Peyer's patch (tissue), 4 donors: ENCODE measurements around the gene TRPV4. TPM values are rescaled to one million over a fixed set of nuclear protein-coding genes. Genes with fewer than 3 reads are reported as not detected.
A peak's percentile ranks its signal among the peaks of the same experiment; 100 is the strongest.

Source experiments
- DNase-seq, 3 donors: peaks; one replicate each; pipeline ENCODE4 v3.0.0-alpha.2; 2017 to 2019
- H3K27ac ChIP-seq, 4 donors: fragments of 200-600 bp; sonication (generic); one replicate each; pipeline ENCODE4 v1.5.1; 2016 to 2019
- H3K27me3 ChIP-seq, 2 donors: fragments of 200-600 bp; sonication (generic); one replicate each; pipeline ENCODE4 v1.5.1; 2019
- H3K36me3 ChIP-seq, 3 donors: fragments of 200-600 bp; sonication (generic); one replicate each; pipeline ENCODE4 v1.5.1; 2016 to 2019
- H3K4me1 ChIP-seq, 4 donors: fragments of 200-600 bp; sonication (generic); one replicate each; pipeline ENCODE4 v1.5.1; 2016 to 2019
- H3K4me3 ChIP-seq, 4 donors: fragments of 200-600 bp; sonication (generic); 1 replicate in 3 of 4; 2 replicates in 1 of 4; pipeline ENCODE4 v1.5.1; 2016 to 2019; ENCODE audit warnings: mild to moderate bottlenecking in 1 of 4
- H3K9me3 ChIP-seq, 4 donors: fragments of 200-600 bp; sonication (generic); one replicate each; pipeline ENCODE4 v1.5.1; 2016 to 2019; ENCODE audit warnings: mild to moderate bottlenecking in 1 of 4
- POLR2A ChIP-seq, 2 donors: fragments of 450-650 bp; IDR thresholded peaks; one replicate each; pipeline ENCODE4 v1.5.1; 2017; ENCODE audit warnings: antibody characterized with exemption in 2 of 2, mild to moderate bottlenecking in 2 of 2, moderate library complexity in 2 of 2
- total RNA-seq, 4 donors: library from RNA; depleted of rRNA; stranded (reverse); fragments of >200 nt; gene quantifications; one replicate each; pipeline ENCODE4 v1.1.0, GENCODE V29; 2016
- TF ChIP-seq, protein P1 (sequence below), 6 experiments: fragments of 450-650 bp in 4 of 6; fragments of 200-600 bp in 2 of 6; sonication (generic) in 1 of 6; IDR thresholded peaks; one replicate each; pipeline ENCODE4 v1.5.1; 2017 to 2019; ENCODE audit warnings: antibody characterized with exemption in 6 of 6, mild to moderate bottlenecking in 3 of 6, moderate library complexity in 1 of 6

The TRPV4 gene
- total RNA-seq, 4 donors from 2014 or later: 0.27 to 0.57 TPM; not detected in 2

DNA sequence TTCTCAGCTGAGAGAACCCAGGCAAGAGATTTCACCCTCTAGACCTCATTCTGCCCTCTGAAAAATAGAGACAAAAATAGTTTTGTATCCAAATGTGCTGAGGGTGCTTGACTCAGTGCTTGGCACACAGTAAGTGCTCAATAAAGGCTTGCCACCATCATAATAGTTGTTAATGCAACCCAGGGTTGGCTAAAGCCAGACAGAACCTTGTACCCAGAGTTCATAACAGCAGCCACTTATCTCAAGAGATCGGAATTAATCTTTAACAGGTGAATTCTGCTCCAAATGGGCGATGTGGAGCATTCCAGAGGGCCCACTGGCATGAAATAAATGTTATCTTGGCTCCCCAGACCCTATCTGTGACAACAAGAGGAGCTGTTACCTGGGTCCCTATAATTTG is 2.9 kb downstream of the TRPV4 start:
- Histone ChIP-seq H3K4me1 (peaks cover 0 to 5% (median 0%) of the 10 kb centered on the region in 4 donors), H3K9me3 (no peaks in the 10 kb centered on the region), H3K4me3 (no peak overlapping the region), H3K27ac (no peak overlapping the region), H3K27me3 (no peaks in the 10 kb centered on the region), H3K36me3 (no peaks in the 10 kb centered on the region)
- TF ChIP-seq, protein P1, sequence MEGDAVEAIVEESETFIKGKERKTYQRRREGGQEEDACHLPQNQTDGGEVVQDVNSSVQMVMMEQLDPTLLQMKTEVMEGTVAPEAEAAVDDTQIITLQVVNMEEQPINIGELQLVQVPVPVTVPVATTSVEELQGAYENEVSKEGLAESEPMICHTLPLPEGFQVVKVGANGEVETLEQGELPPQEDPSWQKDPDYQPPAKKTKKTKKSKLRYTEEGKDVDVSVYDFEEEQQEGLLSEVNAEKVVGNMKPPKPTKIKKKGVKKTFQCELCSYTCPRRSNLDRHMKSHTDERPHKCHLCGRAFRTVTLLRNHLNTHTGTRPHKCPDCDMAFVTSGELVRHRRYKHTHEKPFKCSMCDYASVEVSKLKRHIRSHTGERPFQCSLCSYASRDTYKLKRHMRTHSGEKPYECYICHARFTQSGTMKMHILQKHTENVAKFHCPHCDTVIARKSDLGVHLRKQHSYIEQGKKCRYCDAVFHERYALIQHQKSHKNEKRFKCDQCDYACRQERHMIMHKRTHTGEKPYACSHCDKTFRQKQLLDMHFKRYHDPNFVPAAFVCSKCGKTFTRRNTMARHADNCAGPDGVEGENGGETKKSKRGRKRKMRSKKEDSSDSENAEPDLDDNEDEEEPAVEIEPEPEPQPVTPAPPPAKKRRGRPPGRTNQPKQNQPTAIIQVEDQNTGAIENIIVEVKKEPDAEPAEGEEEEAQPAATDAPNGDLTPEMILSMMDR (IDR thresholded peaks at IDR 0.05): no peak
- no peak for TF ChIP-seq POLR2A (IDR thresholded peaks at IDR 0.05)
- no peak for DNase-seq

DNA sequence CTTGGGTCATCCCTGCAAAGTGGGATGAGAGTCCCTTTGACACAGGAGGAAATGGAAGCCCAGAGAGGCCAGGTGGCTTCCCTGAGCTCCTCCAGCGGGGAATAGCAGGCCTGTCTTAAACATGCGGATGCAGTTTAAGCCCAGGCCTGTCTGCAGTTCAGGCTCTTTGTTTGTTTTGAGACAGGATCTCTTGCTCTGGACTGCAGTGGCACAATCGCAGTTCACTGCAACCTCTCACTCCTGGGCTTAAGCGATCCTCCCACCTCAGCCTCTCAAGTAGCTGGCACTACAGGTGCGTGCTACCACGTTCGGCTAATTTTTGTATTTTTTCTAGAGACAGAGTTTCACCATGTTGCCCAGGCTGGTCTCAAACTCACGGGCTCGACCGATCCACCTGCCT is 3.5 kb downstream of the TRPV4 start:
- TF ChIP-seq, protein P1 (IDR thresholded peaks at IDR 0.05): no peak
- TF ChIP-seq POLR2A (IDR thresholded peaks at IDR 0.05): no peak
- no peak overlapping the region for H3K27ac ChIP-seq
- H3K36me3 ChIP-seq: no peaks in the 10 kb centered on the region
- peaks cover 0 to 5% (median 0%) of the 10 kb centered on the region in 4 donors for H3K4me1 ChIP-seq
- no peaks in the 10 kb centered on the region for H3K9me3 ChIP-seq
- no peaks in the 10 kb centered on the region for H3K27me3 ChIP-seq
- H3K4me3 ChIP-seq: no peak overlapping the region
- DNase-seq: no peak

DNA sequence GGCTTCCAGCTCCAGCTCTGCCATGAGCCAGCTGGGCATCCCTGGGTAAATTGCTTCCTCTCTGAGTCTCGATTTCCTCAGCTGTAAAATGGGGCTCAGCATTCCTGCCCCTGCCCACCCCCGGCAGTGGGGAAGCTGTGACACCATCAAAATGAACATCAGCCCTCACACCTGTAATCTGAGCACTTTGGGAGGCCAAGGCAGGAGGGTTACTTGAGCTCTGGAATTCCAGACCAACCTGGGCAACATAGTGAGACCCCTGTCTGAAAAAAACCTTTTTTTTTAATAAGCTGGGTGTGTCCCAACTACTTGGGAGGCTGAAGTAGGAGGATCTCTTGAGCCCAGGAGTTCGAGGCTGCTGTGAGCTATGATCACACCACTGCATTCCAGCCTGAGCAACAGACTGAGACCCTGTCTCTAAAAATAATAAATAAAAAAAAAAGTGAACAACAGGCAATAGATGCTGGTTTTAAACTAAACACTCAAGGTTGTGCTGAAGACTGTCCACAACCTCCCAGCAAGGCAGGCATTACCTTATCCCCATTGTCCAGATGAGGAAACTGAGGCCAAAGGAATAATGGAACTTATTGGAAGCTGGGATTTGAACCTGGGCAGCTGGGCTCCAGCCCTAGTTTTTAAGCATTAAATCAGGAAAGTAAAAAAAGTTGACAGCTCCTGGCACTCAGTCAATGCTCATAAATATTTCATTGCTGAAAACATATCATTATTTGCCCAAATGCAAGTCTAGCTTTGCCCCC is 4.3 kb downstream of the TRPV4 start:
- H3K4me1 ChIP-seq: peaks cover 0 to 5% (median 0%) of the 10 kb centered on the region in 4 donors
- no peak overlapping the region for H3K27ac ChIP-seq
- TF ChIP-seq, protein P1 (IDR thresholded peaks at IDR 0.05): no peak
- TF ChIP-seq POLR2A (IDR thresholded peaks at IDR 0.05): no peak
- H3K9me3 ChIP-seq: no peaks in the 10 kb centered on the region
- no peaks in the 10 kb centered on the region for H3K27me3 ChIP-seq
- DNase-seq: no peak
- H3K4me3 ChIP-seq: no peak overlapping the region
- H3K36me3 ChIP-seq: no peaks in the 10 kb centered on the region

DNA sequence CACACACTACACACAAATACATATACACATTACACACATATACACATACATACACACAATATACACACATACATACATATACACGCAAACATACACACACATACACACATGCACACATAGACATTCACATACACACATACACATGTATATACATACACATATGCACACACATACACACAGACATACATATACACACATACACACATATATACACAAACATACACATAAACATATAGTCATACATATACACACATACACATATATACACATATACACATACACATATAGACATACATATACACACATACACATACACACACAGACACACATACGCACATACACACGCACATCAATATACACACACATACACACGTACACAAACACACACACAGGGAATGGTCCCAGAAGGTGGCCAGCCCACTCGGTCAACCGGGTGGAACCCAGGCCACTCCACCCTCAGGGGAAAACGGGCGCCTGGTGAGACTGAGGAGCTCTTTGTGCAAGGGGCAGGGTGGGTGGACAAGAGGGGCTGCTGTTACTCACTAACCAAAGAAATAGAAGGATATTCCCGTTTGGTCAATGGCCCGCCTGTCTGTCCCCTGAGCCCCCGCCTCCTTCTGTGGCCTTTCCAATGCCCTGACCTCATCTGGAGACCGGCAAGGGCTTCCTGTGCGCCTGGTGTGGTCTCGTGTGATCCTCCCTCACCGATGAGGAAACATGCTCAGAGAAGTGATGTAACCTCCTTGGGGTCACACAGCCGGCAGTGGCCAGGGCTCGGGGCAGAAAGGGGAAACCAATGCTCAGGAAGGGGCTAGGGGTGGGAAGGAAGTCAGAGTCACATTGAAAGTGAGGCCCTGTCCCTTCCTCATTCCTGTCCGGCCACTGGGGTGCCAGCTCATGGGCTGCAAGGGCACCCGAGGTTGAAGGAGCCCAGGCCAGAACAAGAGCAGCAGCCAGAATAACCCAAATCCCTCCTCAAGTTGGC is 5.3 kb downstream of the TRPV4 start:
- no peak overlapping the region for H3K27ac ChIP-seq
- TF ChIP-seq POLR2A (IDR thresholded peaks at IDR 0.05): no peak
- TF ChIP-seq, protein P1 (IDR thresholded peaks at IDR 0.05): no peak
- no peak overlapping the region for H3K4me3 ChIP-seq
- no peaks in the 10 kb centered on the region for H3K36me3 ChIP-seq
- H3K27me3 ChIP-seq: no peaks in the 10 kb centered on the region
- peak in 1 of 3 donors; percentile 50 for DNase-seq
- peaks cover 0 to 2% (median 0%) of the 10 kb centered on the region in 4 donors for H3K4me1 ChIP-seq
- no peaks in the 10 kb centered on the region for H3K9me3 ChIP-seq

DNA sequence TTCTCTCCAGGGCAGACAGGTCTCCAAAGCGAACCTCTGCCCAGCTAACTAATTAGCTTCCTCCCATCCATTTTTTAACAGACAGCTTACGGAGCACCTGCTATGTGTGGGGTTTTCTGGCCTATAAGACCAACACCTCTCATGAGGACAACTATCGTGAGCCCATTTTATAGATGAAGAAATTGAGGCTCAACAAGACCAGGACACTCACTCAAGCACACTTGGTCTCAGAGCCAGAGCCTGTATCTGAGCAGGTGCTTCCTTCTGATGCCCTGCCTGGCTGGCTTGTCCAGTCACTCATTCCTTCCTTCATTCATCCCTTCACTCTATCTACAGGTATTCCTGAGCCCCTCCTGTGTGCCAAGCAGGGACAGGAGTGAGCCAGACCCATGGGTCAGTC is 6.1 kb downstream of the TRPV4 start:
- Histone ChIP-seq H3K36me3 (no peaks in the 10 kb centered on the region), H3K4me3 (no peak overlapping the region), H3K27ac (no peak overlapping the region), H3K27me3 (no peaks in the 10 kb centered on the region), H3K9me3 (no peaks in the 10 kb centered on the region), H3K4me1 (no peaks in the 10 kb centered on the region)
- no peak for TF ChIP-seq POLR2A (IDR thresholded peaks at IDR 0.05)
- no peak for DNase-seq

DNA sequence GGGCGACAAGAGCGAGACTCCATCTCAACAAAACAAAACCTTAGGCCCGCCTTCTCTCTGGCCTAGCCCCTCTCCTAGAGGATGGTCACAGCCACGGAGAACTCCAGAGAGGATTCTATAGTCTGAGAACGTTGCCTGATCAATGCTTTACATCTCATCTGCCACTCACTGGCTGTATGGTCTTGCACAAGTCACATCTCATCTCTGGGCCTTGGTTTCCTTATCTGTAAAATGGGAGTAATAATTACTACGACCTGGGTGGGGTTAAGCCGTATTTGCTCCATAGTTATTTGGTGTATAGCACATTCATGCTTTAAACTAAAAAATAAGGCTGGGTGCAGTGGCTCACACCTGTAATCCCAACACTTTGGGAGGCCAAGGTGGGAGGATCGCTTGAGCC is 8.5 kb downstream of the TRPV4 start:
- DNase-seq: no peak
- H3K36me3 ChIP-seq: no peaks in the 10 kb centered on the region
- no peaks in the 10 kb centered on the region for H3K9me3 ChIP-seq
- H3K4me3 ChIP-seq: no peak overlapping the region
- no peaks in the 10 kb centered on the region for H3K4me1 ChIP-seq
- TF ChIP-seq POLR2A (IDR thresholded peaks at IDR 0.05): no peak
- TF ChIP-seq, protein P1 (IDR thresholded peaks at IDR 0.05): no peak
- H3K27me3 ChIP-seq: no peaks in the 10 kb centered on the region
- no peak overlapping the region for H3K27ac ChIP-seq
